Hepatocyte (in vitro differentiated cells): ENCODE results near the gene CDK17.

ENCODE experiments used
- EZH2 ChIP-seq: fragments of 200-600 bp; sonication (generic); IDR thresholded peaks from 2 replicates; pipeline ENCODE4 v1.6.1; 2016; ENCODE audit warnings: antibody characterized with exemption, mild to moderate bottlenecking, borderline replicate concordance
- EZH2phosphoT487 ChIP-seq: fragments of 200-600 bp; sonication (generic); IDR thresholded peaks from one replicate; pipeline ENCODE4 v1.6.1; 2018; ENCODE audit warnings: antibody characterized with exemption, mild to moderate bottlenecking, low read depth, moderate library complexity; ENCODE audit not compliant: unreplicated experiment, severe bottlenecking
- TF ChIP-seq, protein P1 (sequence below): fragments of 200-600 bp; sonication (generic); IDR thresholded peaks from 2 replicates; pipeline ENCODE4 v1.5.1; 2016; ENCODE audit warnings: antibody characterized with exemption, mild to moderate bottlenecking; ENCODE audit not compliant: poor library complexity

DNA sequence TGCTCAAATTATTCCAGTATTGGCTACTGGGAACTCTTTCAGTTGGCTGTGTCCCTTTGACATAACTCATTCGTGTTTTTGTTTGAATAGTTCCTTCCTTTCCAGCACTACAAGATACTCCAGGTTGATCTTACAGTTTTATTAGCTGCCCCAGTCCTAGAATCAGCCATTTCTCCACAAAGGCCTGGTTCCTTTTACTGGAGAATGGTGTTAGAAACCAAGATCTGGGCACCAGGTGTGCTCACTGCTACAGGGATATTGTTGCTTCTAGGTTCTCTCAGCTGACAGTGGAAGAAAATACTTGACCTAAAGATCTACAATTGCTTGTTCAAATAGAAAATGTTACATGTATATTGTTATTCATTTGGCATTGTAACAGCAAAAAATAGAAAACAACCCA, 21.9 kb downstream of the CDK17 start:
- no peak for TF ChIP-seq EZH2
- TF ChIP-seq, protein P1, sequence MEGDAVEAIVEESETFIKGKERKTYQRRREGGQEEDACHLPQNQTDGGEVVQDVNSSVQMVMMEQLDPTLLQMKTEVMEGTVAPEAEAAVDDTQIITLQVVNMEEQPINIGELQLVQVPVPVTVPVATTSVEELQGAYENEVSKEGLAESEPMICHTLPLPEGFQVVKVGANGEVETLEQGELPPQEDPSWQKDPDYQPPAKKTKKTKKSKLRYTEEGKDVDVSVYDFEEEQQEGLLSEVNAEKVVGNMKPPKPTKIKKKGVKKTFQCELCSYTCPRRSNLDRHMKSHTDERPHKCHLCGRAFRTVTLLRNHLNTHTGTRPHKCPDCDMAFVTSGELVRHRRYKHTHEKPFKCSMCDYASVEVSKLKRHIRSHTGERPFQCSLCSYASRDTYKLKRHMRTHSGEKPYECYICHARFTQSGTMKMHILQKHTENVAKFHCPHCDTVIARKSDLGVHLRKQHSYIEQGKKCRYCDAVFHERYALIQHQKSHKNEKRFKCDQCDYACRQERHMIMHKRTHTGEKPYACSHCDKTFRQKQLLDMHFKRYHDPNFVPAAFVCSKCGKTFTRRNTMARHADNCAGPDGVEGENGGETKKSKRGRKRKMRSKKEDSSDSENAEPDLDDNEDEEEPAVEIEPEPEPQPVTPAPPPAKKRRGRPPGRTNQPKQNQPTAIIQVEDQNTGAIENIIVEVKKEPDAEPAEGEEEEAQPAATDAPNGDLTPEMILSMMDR = no peak
- no peak for TF ChIP-seq EZH2phosphoT487
